ENCODE data around the gene SUMO3.

DNA sequence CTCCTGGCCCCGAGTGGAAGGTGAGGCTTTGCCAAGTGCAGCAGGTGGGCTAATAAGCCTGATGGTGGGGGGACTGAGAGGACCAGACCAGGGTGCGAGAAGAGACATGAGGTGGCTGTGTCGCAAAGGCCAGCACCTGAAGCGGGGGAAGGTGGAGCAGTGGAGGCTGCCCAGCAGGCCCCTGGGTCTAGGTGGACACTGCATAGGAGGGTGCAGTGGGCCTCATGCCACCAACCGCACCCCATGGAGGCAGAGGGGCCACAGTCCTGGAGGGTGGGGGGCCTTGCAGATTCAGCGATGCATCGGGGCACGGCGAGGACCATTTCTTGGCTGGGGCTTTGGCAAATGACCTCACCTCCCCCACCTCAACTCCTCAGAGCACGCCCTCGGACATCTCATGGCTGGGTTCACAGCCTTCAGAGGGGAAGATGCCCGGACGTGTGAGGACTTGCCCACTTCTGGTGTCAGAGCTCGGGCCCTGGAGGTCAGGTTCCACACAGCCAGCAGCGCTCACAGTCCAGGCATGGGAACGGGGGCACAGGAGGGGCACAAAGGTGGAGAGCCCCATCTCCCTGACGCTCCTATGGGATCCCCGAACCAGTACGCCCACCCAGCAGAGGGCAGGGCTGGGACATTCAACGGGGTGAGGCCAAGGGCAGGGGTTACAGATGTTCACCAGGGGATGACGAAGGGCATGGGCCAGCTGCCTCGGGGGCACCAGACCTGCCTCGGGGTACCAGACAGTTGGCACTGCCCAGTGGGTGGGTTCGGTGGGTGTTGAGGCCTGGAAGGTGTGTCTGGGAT lies 51.6 kb downstream of the SUMO3 start:
- TF ChIP-seq, protein P1, sequence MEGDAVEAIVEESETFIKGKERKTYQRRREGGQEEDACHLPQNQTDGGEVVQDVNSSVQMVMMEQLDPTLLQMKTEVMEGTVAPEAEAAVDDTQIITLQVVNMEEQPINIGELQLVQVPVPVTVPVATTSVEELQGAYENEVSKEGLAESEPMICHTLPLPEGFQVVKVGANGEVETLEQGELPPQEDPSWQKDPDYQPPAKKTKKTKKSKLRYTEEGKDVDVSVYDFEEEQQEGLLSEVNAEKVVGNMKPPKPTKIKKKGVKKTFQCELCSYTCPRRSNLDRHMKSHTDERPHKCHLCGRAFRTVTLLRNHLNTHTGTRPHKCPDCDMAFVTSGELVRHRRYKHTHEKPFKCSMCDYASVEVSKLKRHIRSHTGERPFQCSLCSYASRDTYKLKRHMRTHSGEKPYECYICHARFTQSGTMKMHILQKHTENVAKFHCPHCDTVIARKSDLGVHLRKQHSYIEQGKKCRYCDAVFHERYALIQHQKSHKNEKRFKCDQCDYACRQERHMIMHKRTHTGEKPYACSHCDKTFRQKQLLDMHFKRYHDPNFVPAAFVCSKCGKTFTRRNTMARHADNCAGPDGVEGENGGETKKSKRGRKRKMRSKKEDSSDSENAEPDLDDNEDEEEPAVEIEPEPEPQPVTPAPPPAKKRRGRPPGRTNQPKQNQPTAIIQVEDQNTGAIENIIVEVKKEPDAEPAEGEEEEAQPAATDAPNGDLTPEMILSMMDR (IDR thresholded peaks at IDR 0.05): no peak
- no peak for TF ChIP-seq POLR2A (IDR thresholded peaks at IDR 0.05)
